OCI-LY7 (cell line): ENCODE data around the gene HDAC9.

Experiments
- EZH2phosphoT487 ChIP-seq: fragments of 200-600 bp; sonication (generic); IDR thresholded peaks from 2 replicates; pipeline ENCODE4 v1.6.1; 2018; ENCODE audit warnings: low read depth, borderline replicate concordance, mild to moderate bottlenecking, mixed run types, antibody characterized with exemption, low read length, moderate library complexity, mixed read lengths
- TF ChIP-seq, protein P1 (sequence below): fragments of 200-600 bp; sonication (generic); conservative IDR thresholded peaks from 2 replicates; pipeline ENCODE4 v1.5.1; 2014; ENCODE audit warnings: mild to moderate bottlenecking, antibody characterized with exemption, low read length, moderate library complexity, mixed read lengths

DNA sequence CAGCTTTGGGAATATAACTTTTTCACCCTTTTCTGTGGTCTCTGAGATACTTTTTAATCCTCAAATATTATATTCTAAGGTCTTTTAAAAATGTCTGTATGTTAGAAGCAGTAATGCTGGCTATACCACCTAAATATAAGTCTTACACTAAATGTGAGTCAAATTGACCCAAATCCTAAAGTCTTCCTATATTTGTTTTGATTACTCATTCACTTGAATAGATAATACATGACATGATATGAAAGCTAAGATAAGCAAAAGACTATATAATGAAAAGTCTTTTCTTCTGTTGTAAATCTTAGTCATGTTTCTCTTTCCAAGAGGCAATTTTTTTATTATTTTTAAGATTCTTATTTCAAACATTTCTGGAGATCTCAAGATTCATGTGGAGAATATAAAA is 64.2 kb downstream of the HDAC9 start:
- TF ChIP-seq, protein P1, sequence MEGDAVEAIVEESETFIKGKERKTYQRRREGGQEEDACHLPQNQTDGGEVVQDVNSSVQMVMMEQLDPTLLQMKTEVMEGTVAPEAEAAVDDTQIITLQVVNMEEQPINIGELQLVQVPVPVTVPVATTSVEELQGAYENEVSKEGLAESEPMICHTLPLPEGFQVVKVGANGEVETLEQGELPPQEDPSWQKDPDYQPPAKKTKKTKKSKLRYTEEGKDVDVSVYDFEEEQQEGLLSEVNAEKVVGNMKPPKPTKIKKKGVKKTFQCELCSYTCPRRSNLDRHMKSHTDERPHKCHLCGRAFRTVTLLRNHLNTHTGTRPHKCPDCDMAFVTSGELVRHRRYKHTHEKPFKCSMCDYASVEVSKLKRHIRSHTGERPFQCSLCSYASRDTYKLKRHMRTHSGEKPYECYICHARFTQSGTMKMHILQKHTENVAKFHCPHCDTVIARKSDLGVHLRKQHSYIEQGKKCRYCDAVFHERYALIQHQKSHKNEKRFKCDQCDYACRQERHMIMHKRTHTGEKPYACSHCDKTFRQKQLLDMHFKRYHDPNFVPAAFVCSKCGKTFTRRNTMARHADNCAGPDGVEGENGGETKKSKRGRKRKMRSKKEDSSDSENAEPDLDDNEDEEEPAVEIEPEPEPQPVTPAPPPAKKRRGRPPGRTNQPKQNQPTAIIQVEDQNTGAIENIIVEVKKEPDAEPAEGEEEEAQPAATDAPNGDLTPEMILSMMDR, result no peak
- TF ChIP-seq EZH2phosphoT487, result no peak
